ENCODE data around the gene ERLEC1. TPM values are rescaled to one million over a fixed set of nuclear protein-coding genes. Genes with fewer than 3 reads are reported as not detected.

Gene ERLEC1
- total RNA-seq, 2 donors from 2014 or later: 41.2 to 55.7 TPM

GRCh38 chr2:53786352-53786704, 516 bp upstream of the ERLEC1 start:
- Histone ChIP-seq H3K4me3 (peak overlapping the region; percentile 84 to 90), H3K27ac (peak overlapping the region; percentile 80 to 81), H3K36me3 (no peaks in the 10 kb centered on the region), H3K4me1 (peaks cover 0 to 35% of the 10 kb centered on the region in 2 donors), H3K27me3 (no peaks in the 10 kb centered on the region), H3K9me3 (no peaks in the 10 kb centered on the region)
- peak; percentile 67 for DNase-seq (ENCODE audit: low spot score)
- no peak for TF ChIP-seq CTCF (IDR thresholded peaks at IDR 0.05)

- H3K27me3 ChIP-seq: no peaks in the 10 kb centered on the region
- H3K36me3 ChIP-seq: no peaks in the 10 kb centered on the region
- peak overlapping the region; percentile 80 to 81 for H3K27ac ChIP-seq
- peak overlapping the region; percentile 84 to 90 for H3K4me3 ChIP-seq
- H3K4me1 ChIP-seq: peaks cover 0 to 35% of the 10 kb centered on the region in 2 donors
- TF ChIP-seq CTCF (IDR thresholded peaks at IDR 0.05): no peak
- no peaks in the 10 kb centered on the region for H3K9me3 ChIP-seq
- no peak for DNase-seq (ENCODE audit: low spot score)
These were observed 908 bp downstream of the ERLEC1 start for GRCh38 chr2:53787614-53788289.

GRCh38 chr2:53793261-53793660, 6.4 kb downstream of the ERLEC1 start:
- DNase-seq (ENCODE audit: low spot score): no peak
- H3K4me3 ChIP-seq: no peak overlapping the region
- no peaks in the 10 kb centered on the region for H3K27me3 ChIP-seq
- H3K4me1 ChIP-seq: peaks cover 0 to 9% of the 10 kb centered on the region in 2 donors
- H3K27ac ChIP-seq: no peak overlapping the region
- H3K9me3 ChIP-seq: no peaks in the 10 kb centered on the region
- peaks cover 30% of the 10 kb centered on the region for H3K36me3 ChIP-seq
- no peak for TF ChIP-seq CTCF (IDR thresholded peaks at IDR 0.05)

- no peak overlapping the region for H3K27ac ChIP-seq
- no peak for DNase-seq (ENCODE audit: low spot score)
- TF ChIP-seq CTCF (IDR thresholded peaks at IDR 0.05): no peak
- H3K4me1 ChIP-seq: peaks cover 0 to 3% of the 10 kb centered on the region in 2 donors
- no peaks in the 10 kb centered on the region for H3K9me3 ChIP-seq
- no peaks in the 10 kb centered on the region for H3K27me3 ChIP-seq
- peaks cover 33% of the 10 kb centered on the region for H3K36me3 ChIP-seq
- no peak overlapping the region for H3K4me3 ChIP-seq
These were observed 7.0 kb downstream of the ERLEC1 start for GRCh38 chr2:53793821-53794220.

- Histone ChIP-seq H3K9me3 (no peaks in the 10 kb centered on the region), H3K36me3 (peaks cover 31% of the 10 kb centered on the region), H3K27me3 (no peaks in the 10 kb centered on the region), H3K27ac (no peak overlapping the region), H3K4me1 (no peaks in the 10 kb centered on the region), H3K4me3 (no peak overlapping the region)
- DNase-seq (ENCODE audit: low spot score): no peak
- no peak for TF ChIP-seq CTCF (IDR thresholded peaks at IDR 0.05)
These were observed 14.7 kb downstream of the ERLEC1 start for GRCh38 chr2:53801547-53801946.

- no peaks in the 10 kb centered on the region for H3K9me3 ChIP-seq
- no peaks in the 10 kb centered on the region for H3K27me3 ChIP-seq
- H3K36me3 ChIP-seq: peaks cover 35% of the 10 kb centered on the region
- no peak for TF ChIP-seq CTCF (IDR thresholded peaks at IDR 0.05)
- H3K4me3 ChIP-seq: no peak overlapping the region
- no peak for DNase-seq (ENCODE audit: low spot score)
- H3K27ac ChIP-seq: no peak overlapping the region
- H3K4me1 ChIP-seq: no peaks in the 10 kb centered on the region
These were observed 15.8 kb downstream of the ERLEC1 start for GRCh38 chr2:53802617-53803151.
